H1 (cell line): ENCODE data around the gene AP2B1.

Experiments
- BRCA1 ChIP-seq: IDR thresholded peaks from 2 replicates; pipeline ENCODE4 v1.6.1; 2012; ENCODE audit warnings: low read depth, low read length, improper control_type of control experiment
- EZH2 ChIP-seq: fragments of 200-600 bp; sonication (generic); IDR thresholded peaks from 2 replicates; pipeline ENCODE4 v1.7.1; 2012; ENCODE audit warnings: low read depth, mild to moderate bottlenecking, moderate library complexity, low read length, inconsistent platforms; ENCODE audit not compliant: severe bottlenecking
- HDAC6 ChIP-seq: IDR thresholded peaks from one replicate; pipeline ENCODE4 v1.7.1; 2012; ENCODE audit warnings: low read depth, mild to moderate bottlenecking, inconsistent platforms, low read length, moderate library complexity
- PHF8 ChIP-seq: fragments of 200-600 bp; sonication (generic); conservative IDR thresholded peaks from 2 replicates; pipeline ENCODE4 v1.7.1; 2012; ENCODE audit warnings: low read depth, mild to moderate bottlenecking, inconsistent platforms, low read length, moderate library complexity
- POLR2AphosphoS5 ChIP-seq: IDR thresholded peaks from 2 replicates; pipeline ENCODE4 v1.6.1; 2011; ENCODE audit warnings: low read depth, low read length
- POU5F1 ChIP-seq: IDR thresholded peaks from 2 replicates; pipeline ENCODE4 v1.6.1; 2011; ENCODE audit warnings: low read depth, mild to moderate bottlenecking, low read length, moderate library complexity
- SIN3A ChIP-seq, 2 experiments: IDR thresholded peaks in 1 of 2; conservative IDR thresholded peaks in 1 of 2; 2 replicates each; pipeline ENCODE4 v1.6.1; 2011 to 2012; ENCODE audit warnings: low read length in 2 of 2, improper control_type of control experiment in 1 of 2, low read depth in 1 of 2, mild to moderate bottlenecking in 1 of 2
- SIX5 ChIP-seq: IDR thresholded peaks from 2 replicates; pipeline ENCODE4 v1.6.1; 2011; ENCODE audit warnings: mild to moderate bottlenecking, low read depth, low read length
- TEAD4 ChIP-seq: IDR thresholded peaks from 2 replicates; pipeline ENCODE4 v1.6.1; 2012; ENCODE audit warnings: low read depth, low read length, inconsistent platforms, mixed read lengths
- YY1 ChIP-seq: IDR thresholded peaks from 2 replicates; pipeline ENCODE4 v1.6.1; 2011; ENCODE audit warnings: low read depth, mild to moderate bottlenecking, low read length
- TF ChIP-seq, protein P1 (sequence below): IDR thresholded peaks from 2 replicates; pipeline ENCODE4 v1.6.1; 2012; ENCODE audit warnings: inconsistent platforms
- TF ChIP-seq, protein P2 (sequence below), 3 experiments: IDR thresholded peaks; 1 replicate in 2 of 3; 2 replicates in 1 of 3; pipeline versions ENCODE4 v1.5.1 to v1.6.1; 2011; ENCODE audit warnings: low read length in 3 of 3, mild to moderate bottlenecking in 3 of 3, inconsistent platforms in 2 of 3, low read depth in 1 of 3, moderate library complexity in 1 of 3; ENCODE audit not compliant: insufficient read depth in 1 of 3; ENCODE audit errors: control extremely low read depth in 1 of 3

DNA sequence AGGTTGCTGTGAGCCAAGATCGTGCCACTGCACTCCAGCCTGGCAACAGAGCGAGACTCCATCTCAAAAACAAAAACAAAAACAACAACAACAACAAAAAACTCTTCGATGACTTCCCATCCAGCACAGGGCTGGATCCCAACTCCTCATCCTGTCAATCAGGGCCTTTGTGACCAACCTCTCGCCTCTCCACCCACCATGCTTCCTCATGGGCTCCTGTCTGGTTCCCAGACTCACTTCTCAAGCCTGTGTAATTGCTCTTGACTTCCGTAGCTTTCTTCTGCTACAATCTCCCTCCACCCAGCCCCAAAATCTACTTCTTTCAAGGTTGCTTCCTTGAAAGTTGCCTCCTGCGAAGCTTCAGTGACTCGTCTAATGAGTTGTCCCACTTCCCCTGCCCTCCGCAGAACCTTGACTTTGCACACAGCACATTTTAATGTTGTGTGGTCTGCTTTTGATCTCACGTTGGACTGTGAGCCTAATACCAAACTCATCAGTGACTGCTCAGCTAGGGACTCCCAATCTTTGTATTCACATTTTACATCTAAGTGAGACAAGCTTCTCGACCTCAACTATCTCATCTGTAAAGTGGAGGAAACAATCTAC is 143.4 kb downstream of the AP2B1 start:
- TF ChIP-seq POLR2AphosphoS5 (no peak), SIX5 (no peak), POU5F1 (no peak), PHF8 (no peak), TEAD4 (no peak), SIN3A (conservative IDR thresholded peaks at IDR 0.05 in 1 of 2, IDR thresholded peaks at IDR 0.05 in 1 of 2; ENCODE audit: low read depth in 1 of 2, low read length in 2 of 2) (no peak), EZH2 (no peak), HDAC6 (no peak), YY1 (no peak), BRCA1 (no peak)
- TF ChIP-seq, protein P1, sequence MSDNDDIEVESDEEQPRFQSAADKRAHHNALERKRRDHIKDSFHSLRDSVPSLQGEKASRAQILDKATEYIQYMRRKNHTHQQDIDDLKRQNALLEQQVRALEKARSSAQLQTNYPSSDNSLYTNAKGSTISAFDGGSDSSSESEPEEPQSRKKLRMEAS: no peak
- TF ChIP-seq, protein P2, sequence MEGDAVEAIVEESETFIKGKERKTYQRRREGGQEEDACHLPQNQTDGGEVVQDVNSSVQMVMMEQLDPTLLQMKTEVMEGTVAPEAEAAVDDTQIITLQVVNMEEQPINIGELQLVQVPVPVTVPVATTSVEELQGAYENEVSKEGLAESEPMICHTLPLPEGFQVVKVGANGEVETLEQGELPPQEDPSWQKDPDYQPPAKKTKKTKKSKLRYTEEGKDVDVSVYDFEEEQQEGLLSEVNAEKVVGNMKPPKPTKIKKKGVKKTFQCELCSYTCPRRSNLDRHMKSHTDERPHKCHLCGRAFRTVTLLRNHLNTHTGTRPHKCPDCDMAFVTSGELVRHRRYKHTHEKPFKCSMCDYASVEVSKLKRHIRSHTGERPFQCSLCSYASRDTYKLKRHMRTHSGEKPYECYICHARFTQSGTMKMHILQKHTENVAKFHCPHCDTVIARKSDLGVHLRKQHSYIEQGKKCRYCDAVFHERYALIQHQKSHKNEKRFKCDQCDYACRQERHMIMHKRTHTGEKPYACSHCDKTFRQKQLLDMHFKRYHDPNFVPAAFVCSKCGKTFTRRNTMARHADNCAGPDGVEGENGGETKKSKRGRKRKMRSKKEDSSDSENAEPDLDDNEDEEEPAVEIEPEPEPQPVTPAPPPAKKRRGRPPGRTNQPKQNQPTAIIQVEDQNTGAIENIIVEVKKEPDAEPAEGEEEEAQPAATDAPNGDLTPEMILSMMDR (IDR thresholded peaks at IDR 0.05; ENCODE audit: control extremely low read depth in 1 of 3, insufficient read depth in 1 of 3, low read depth in 1 of 3, low read length in 3 of 3): no peak
